Naive thymus-derived CD8-positive, alpha-beta T cell (primary cell): ENCODE results near the gene CYP2A13. TPM values are rescaled to one million over a fixed set of nuclear protein-coding genes. Genes with fewer than 3 reads are reported as not detected.
"Not testable (repeated sequence)": the region's sequence is repeated elsewhere in the genome, so short reads cannot be mapped to it uniquely, and the experiment has no call there.

ENCODE experiments used
- ATAC-seq, 2 donors: fragments of 150-1000 bp; cut with Tn5 transposase in 1 of 2; sonication (Bioruptor Pico), chemical (Tn5 transposase) in 1 of 2; 1 replicate in 1 of 2; 2 replicates in 1 of 2; pipeline ENCODE4 v1.10.0; 2021; ENCODE audit warnings: mild to moderate bottlenecking in 2 of 2, moderate library complexity in 2 of 2
- POLR2A ChIA-PET: fragments of 350-600 bp; sonication (Branson Sonifier 250); formaldehyde crosslinking; loops from one replicate; lab custom pipeline; 2021; ENCODE audit warnings: antibody characterized with exemption; lab: Charles Lee
- DNase-seq, 10 donors: peaks; one replicate each; pipeline versions ENCODE4 v3.0.0 to v3.0.0-alpha.2; 2020 to 2022
- H3K27ac Mint-ChIP-seq, 10 donors: one replicate each; pipeline ENCODE4 v1.8.0; 2020 to 2022; ENCODE audit warnings: mild to moderate bottlenecking in 10 of 10, mixed read lengths in 10 of 10, moderate library complexity in 4 of 10, inconsistent platforms in 1 of 10
- H3K27me3 Mint-ChIP-seq, 5 donors: one replicate each; pipeline ENCODE4 v1.8.0; 2021 to 2022; ENCODE audit warnings: mixed read lengths in 5 of 5
- H3K36me3 Mint-ChIP-seq, 3 donors: one replicate each; pipeline ENCODE4 v1.8.0; 2020 to 2022; ENCODE audit warnings: mixed read lengths in 3 of 3, mild to moderate bottlenecking in 2 of 3, inconsistent platforms in 1 of 3
- H3K4me1 Mint-ChIP-seq, 4 donors: one replicate each; pipeline ENCODE4 v1.8.0; 2021 to 2022; ENCODE audit warnings: mixed read lengths in 4 of 4
- H3K4me3 Mint-ChIP-seq, 10 donors: one replicate each; pipeline ENCODE4 v1.8.0; 2020 to 2022; ENCODE audit warnings: mild to moderate bottlenecking in 10 of 10, mixed read lengths in 10 of 10, moderate library complexity in 6 of 10, inconsistent platforms in 1 of 10
- H3K9me3 Mint-ChIP-seq, 9 donors: one replicate each; pipeline ENCODE4 v1.8.0; 2020 to 2022; ENCODE audit warnings: mixed read lengths in 9 of 9, mild to moderate bottlenecking in 3 of 9, inconsistent platforms in 1 of 9, moderate library complexity in 1 of 9
- polyA plus RNA-seq, 3 donors: library from polyadenylated mRNA; unstranded; fragments of 300-500 nt; fragmentation: Illumina TruSeq; gene quantifications; one replicate each; pipeline ENCODE4 v1.2.3, GENCODE V29; 2021
- total RNA-seq, 8 experiments: library from RNA in 2 of 8; stranded (reverse) in 2 of 8; gene quantifications; one replicate each; pipeline ENCODE4 v1.2.3 and lab custom pipeline; 2021 to 2026

The CYP2A13 gene
- total and polyA plus RNA-seq, 5 experiments from 2014 or later, result not detected

DNA sequence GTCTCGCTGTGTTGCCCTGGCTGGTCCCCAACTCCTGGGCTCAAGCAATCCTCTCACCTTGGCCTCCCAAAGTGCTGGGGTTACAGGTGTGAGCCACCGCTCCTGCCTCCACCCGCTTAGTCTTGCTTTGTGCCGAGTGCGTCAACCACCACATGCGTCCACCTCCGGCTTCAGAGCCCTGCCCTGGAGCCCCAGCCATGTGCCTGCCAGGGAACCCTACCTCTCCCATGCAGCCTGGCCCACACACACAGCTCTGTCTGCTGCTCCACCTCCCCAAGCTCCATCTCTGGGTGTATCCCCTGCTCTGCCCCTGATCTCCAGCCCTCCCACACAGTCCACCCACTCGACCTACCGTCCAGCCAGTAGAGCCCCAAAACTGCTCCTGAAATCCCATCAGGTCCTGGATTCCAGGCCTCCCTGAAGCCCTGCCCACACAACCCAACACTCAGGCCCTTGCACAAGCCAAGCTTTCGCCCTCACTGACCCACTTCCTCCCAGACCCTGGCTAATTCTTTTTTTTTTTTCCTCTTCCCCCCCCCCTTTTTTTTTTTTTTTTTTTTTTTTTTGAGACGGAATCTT, 35.6 kb downstream of the CYP2A13 start:
- POLR2A ChIA-PET, result interaction anchor here (1.0 to 1.2 kb wide), 2 partner anchors 20 to 461 kb away, joined by 3 to 5 read pairs; no protein-coding TSS in a partner anchor

DNA sequence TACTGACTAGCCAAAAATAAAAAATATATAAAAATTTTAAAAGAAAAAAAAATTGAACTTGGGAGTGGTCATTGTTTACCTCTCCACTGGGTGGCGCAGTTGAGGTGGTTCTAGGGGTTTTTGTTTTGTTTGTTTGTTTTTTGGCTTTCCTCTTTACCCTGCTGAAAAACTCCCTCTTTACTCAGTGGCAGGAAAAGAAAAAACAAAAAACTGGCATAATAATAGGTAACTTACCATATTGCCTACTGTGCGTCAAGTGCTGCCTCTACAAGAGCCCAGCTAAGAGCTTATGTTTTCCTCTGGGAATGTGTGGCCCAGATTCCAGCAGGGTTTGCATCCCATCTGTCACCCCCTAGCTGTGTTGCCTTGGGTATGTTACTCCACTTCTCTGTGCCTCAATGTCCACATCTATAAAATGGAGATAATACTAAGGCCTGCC, 38.5 kb downstream of the CYP2A13 start:
- DNase-seq, result peak; percentile 28 to 70 (median 55)
- H3K27ac Mint-ChIP-seq, result peak overlapping the region in 7 of 10 donors; percentile 25 to 97 (median 87)
- not testable (repeated sequence) for H3K36me3 Mint-ChIP-seq, H3K4me3 Mint-ChIP-seq, H3K9me3 Mint-ChIP-seq, ATAC-seq, H3K27me3 Mint-ChIP-seq
- POLR2A ChIA-PET, result interaction anchor here (0.6 kb wide), 1 partner anchor 463 kb away, joined by 3 read pairs; no protein-coding TSS in a partner anchor
- H3K4me1 Mint-ChIP-seq, result peaks cover 22 to 31% (median 29%) of the 10 kb centered on the region in 4 donors

More for the DNA sequence above, 35.6 kb downstream of the CYP2A13 start:
- DNase-seq (no peak), ATAC-seq (no peak)
- peak overlapping the region in 8 of 10 donors; percentile 67 to 97 (median 90) for H3K27ac Mint-ChIP-seq
- H3K4me1 Mint-ChIP-seq, result peaks cover 31 to 50% (median 46%) of the 10 kb centered on the region in 4 donors
- H3K36me3 Mint-ChIP-seq, result no peaks in the 10 kb centered on the region
- no peaks in the 10 kb centered on the region for H3K27me3 Mint-ChIP-seq
- no peak overlapping the region for H3K4me3 Mint-ChIP-seq
- H3K9me3 Mint-ChIP-seq, result no peaks in the 10 kb centered on the region

DNA sequence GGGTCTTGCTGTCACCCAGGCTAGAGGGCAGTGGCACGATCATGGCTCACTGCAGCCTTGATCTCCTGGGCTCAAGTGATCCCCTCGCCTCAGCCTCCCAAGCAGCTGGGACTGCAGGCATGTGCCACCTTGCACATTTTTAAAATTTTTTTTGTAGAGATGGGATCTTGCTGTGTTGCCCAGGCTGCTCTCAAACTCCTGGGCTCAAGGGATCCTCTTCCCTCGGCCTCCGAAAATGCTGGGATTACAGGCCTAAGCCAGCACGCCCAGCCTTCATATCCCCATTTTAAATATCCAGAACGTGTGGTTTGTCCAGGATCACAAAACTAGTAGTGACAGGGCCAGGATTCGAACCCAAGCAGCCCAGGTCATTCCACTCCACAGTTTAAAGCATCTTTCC, 39.1 kb downstream of the CYP2A13 start:
- H3K36me3 Mint-ChIP-seq, ATAC-seq, POLR2A ChIA-PET, H3K9me3 Mint-ChIP-seq, DNase-seq, H3K27me3 Mint-ChIP-seq: not testable (repeated sequence)
- peaks cover 22 to 30% (median 26%) of the 10 kb centered on the region in 4 donors for H3K4me1 Mint-ChIP-seq
- peak overlapping the region in 8 of 10 donors; percentile 38 to 98 (median 95) for H3K27ac Mint-ChIP-seq
- peak overlapping the region in 8 of 10 donors; percentile 67 to 91 (median 82) for H3K4me3 Mint-ChIP-seq

DNA sequence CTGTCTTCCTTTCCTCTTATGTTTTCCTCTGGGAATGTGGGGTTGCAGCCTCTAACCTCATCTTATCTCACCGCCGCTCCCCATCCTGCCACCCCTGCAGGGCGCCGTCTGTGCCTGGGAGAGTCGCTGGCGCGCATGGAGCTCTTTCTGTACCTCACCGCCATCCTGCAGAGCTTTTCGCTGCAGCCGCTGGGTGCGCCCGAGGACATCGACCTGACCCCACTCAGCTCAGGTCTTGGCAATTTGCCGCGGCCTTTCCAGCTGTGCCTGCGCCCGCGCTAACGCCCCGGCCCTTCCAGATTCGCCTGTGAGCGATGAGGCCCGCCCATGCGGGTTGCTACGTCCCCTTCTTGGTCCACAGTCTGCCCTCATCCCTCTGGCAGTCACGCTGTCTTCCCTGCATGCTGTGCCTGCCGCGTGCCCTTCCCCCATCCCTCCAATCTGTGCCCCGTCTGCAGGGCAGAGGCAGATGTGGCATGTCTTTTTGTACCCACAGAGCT, 39.6 kb downstream of the CYP2A13 start:
- POLR2A ChIA-PET, H3K27me3 Mint-ChIP-seq, H3K36me3 Mint-ChIP-seq, H3K9me3 Mint-ChIP-seq: not testable (repeated sequence)
- Mint-ChIP-seq H3K4me3 (peak overlapping the region; percentile 67 to 91 (median 81)), H3K27ac (peak overlapping the region; percentile 16 to 98 (median 92)), H3K4me1 (peaks cover 23 to 28% (median 25%) of the 10 kb centered on the region in 4 donors)
- ATAC-seq, result peak; percentile 93 to 95
- DNase-seq, result peak; percentile 42 to 81 (median 70)

DNA sequence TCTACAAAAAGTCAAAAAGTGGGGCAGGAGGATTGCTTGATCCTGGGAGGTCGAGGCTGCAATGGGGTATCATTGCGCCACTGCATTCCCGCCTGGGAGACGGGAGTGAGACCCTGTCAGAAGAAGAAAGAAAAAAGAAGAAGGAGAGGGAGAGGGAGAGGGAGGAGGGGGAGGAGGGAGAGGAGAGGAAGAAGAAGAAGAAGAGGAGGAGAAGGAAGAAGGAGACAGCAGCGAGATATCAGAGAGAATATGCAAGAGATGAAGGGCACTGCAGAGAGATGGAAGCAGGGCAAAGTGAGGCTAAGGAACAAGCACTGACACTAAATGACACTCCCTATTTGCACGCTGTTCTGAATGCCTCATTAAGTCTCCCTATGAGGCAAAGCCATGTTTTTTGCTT, 40.4 kb downstream of the CYP2A13 start:
- peaks cover 0 to 11% (median 6%) of the 10 kb centered on the region in 5 donors for H3K27me3 Mint-ChIP-seq
- no peaks in the 10 kb centered on the region for H3K36me3 Mint-ChIP-seq
- DNase-seq (no peak), ATAC-seq (no peak)
- H3K27ac Mint-ChIP-seq, result peak overlapping the region in 4 of 10 donors; percentile 40 to 98 (median 68)
- H3K4me1 Mint-ChIP-seq, result peaks cover 22 to 28% (median 24%) of the 10 kb centered on the region in 4 donors
- H3K9me3 Mint-ChIP-seq, result no peaks in the 10 kb centered on the region
- POLR2A ChIA-PET, result no interaction called here
- peak overlapping the region in 1 of 10 donors; percentile 19 for H3K4me3 Mint-ChIP-seq

DNA sequence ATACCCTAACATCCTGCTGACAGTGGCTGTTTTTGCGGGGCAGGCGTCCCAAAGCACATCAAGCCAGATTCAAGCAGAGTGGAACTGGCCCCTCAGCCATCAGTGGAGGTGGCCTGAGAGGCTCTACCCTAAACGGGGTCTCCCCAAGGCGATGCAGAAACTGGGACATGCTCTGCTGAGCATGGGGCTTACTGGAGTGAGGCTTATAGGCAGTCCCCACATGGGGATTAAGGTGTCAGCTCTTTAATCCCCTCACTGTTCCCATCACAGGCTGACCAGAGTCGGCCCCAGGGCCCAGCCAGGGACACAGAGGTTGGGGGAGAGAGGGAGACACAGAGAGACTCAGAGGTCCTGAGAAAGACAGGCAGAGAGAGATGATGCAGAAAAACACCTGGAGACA, 42.9 kb downstream of the CYP2A13 start:
- Mint-ChIP-seq H3K27ac (peak overlapping the region in 6 of 10 donors; percentile 16 to 76 (median 54)), H3K4me1 (peaks cover 24 to 36% (median 33%) of the 10 kb centered on the region in 4 donors), H3K4me3 (no peak overlapping the region), H3K27me3 (peaks cover 0 to 11% (median 6%) of the 10 kb centered on the region in 5 donors), H3K36me3 (no peaks in the 10 kb centered on the region), H3K9me3 (no peaks in the 10 kb centered on the region)
- POLR2A ChIA-PET, result no interaction called here
- DNase-seq (no peak), ATAC-seq (no peak)

DNA sequence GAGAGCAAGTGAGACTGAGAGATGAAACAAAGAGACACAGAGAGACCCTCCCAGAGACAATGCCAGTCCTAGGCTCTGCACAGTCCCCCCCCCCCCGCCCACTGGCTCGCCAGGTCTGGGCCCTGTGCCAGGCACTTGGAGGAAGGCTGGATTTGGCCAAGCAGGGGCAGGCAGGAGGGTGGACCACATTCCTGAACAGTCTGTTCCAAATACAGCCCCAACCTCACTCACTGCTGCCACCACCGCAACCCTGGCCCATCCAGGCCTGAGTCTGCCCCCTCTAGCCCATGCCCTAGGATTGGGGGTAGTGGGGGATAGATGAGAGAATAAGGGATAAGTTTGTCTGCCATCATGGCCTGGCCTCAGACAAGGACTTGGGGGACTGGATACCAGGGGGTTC, 45.0 kb downstream of the CYP2A13 start:
- H3K27me3 Mint-ChIP-seq, result peaks cover 0 to 11% (median 8%) of the 10 kb centered on the region in 5 donors
- H3K4me1 Mint-ChIP-seq, result peaks cover 18 to 32% (median 24%) of the 10 kb centered on the region in 4 donors
- no peaks in the 10 kb centered on the region for H3K36me3 Mint-ChIP-seq
- ATAC-seq (no peak), DNase-seq (no peak)
- H3K9me3 Mint-ChIP-seq, result no peaks in the 10 kb centered on the region
- H3K4me3 Mint-ChIP-seq, result peak overlapping the region in 6 of 10 donors; percentile 1 to 81 (median 44)
- POLR2A ChIA-PET, result no interaction called here
- peak overlapping the region in 5 of 10 donors; percentile 8 to 88 (median 80) for H3K27ac Mint-ChIP-seq

DNA sequence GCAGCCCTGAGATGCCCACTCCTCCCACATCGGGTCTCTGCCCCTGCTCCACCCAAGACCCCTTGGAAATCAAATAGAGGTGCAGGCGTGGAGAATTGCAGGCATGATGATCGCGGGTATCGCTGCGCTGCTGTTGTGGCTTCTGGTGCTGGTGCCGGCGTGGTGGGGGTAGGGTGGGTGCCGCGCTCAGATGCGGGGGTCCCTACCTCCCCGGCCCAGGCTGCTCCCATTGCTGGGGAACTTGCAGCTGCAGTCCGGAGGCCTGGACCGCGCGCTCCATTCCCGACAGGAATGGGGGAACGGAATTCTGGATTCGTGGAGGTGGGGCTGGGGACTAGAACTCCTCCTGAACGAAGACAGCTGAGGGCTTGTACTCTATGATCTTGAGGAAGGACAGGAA, 46.4 kb downstream of the CYP2A13 start:
- Mint-ChIP-seq H3K27me3 (peaks cover 0 to 11% (median 10%) of the 10 kb centered on the region in 5 donors), H3K9me3 (no peaks in the 10 kb centered on the region), H3K27ac (peak overlapping the region in 9 of 10 donors; percentile 53 to 92 (median 72)), H3K4me1 (peaks cover 14 to 27% (median 20%) of the 10 kb centered on the region in 4 donors), H3K36me3 (no peaks in the 10 kb centered on the region), H3K4me3 (peak overlapping the region; percentile 61 to 96 (median 80))
- POLR2A ChIA-PET, result no interaction called here
- no peak for ATAC-seq
- DNase-seq, result no peak

DNA sequence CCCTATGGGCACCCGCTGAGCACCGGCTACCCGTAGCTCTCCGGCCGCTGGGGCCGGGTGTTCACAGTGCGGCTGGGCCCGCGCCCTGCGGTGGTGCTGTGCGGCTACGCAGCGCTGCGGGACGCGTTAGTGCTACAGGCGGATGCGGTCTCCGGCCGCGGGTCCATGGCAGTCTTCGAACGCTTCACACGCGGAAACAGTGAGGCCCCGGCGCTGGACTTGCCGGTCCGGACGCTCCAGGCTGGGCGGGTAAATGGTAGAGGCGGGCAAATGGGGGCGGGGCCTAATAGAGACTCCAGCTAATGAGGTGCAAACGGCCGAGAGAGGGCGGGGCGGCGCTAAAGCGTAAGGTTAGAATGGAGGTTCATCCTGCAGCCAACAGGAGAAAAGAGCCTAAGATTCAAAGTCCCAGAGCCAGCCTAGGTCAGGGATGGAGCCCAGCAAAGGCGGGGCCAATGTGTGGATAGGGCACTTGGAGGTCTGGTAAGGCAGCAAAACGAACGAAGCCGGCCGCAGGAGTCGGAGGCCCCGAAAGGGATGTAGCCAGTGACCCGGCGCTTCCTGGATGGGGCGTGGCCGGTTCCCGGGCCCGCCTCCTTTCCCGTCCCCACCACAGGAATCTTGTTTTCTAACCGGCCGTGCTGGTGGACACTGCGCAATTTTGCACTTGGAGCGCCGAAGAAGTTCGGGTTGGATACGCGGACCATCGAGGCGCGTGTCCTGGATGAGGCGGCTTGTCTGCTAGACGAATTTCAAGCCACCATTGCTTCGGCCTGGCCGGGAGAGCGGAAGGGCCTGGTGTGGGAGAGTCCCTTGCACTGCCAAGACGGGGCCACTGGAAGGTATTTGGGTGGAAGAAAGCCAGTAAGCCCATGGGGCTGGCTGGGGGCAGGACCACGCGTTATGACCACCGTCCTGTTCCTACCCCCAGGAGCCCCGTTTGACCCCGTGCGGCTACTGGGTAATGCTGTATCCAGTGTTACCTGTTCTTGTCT, 47.4 kb downstream of the CYP2A13 start:
- peaks cover 14 to 27% (median 20%) of the 10 kb centered on the region in 4 donors for H3K4me1 Mint-ChIP-seq
- H3K4me3 Mint-ChIP-seq, result peak overlapping the region; percentile 81 to 96 (median 91)
- POLR2A ChIA-PET, result interaction anchor here (0.6 kb wide), 2 partner anchors 15 kb away, joined by 3 to 6 read pairs; no protein-coding TSS in a partner anchor
- peaks cover 0 to 11% (median 10%) of the 10 kb centered on the region in 5 donors for H3K27me3 Mint-ChIP-seq
- peak overlapping the region in 8 of 10 donors; percentile 88 to 97 (median 92) for H3K27ac Mint-ChIP-seq
- H3K9me3 Mint-ChIP-seq, H3K36me3 Mint-ChIP-seq: not testable (repeated sequence)
- ATAC-seq (peak; percentile 90), DNase-seq (peak in 6 of 10 donors; percentile 11 to 44 (median 38))

DNA sequence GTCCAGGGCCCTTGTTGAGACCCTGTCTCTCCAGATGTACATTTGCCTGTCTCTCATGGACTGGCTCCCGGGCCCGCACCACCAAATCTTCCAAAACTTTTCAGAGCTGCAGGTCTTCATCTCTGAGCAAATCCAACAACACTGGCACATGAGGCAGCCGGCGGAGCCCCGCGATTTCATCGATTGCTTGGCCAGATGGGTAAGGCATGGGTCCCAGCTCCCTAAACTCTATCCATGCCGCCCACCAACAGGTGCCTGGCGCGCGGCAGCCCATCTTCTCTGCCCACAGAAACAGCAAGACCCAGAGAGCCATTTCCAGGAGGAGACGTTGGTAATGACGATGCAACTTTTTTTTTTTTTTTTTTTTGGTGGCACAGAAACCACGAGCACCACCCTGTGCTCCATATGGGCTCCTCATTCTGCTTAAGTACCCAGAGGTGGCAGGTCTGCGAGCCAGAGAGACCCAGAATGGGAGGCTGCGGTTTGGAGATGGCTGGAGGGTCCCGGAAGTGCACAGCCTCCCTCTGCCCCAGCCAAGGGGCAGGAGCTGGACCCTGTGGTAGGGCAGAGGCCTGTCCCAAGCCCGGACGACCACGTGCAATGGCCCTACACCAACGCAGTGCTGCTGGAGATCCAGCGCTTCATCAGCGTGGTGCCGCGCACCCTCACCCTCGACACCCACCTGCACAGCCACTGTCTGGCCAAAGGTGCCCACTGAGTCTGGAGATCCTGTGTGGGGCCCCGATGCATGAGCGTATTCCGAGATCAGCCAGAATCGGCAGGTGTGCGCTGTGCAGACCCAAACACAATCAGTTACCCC, 48.6 kb downstream of the CYP2A13 start:
- Mint-ChIP-seq H3K27ac (peak overlapping the region in 8 of 10 donors; percentile 8 to 94 (median 81)), H3K36me3 (no peaks in the 10 kb centered on the region), H3K4me3 (peak overlapping the region; percentile 60 to 96 (median 87)), H3K9me3 (no peaks in the 10 kb centered on the region), H3K4me1 (peaks cover 14 to 27% (median 19%) of the 10 kb centered on the region in 4 donors), H3K27me3 (peaks cover 0 to 11% (median 6%) of the 10 kb centered on the region in 5 donors)
- ATAC-seq (no peak), DNase-seq (no peak)
- POLR2A ChIA-PET, result interaction anchor here (0.6 to 0.7 kb wide), 2 partner anchors 16 to 412 kb away, joined by 3 to 6 read pairs; no protein-coding TSS in a partner anchor

- no peaks in the 10 kb centered on the region for H3K36me3 Mint-ChIP-seq
- H3K4me1 Mint-ChIP-seq, result peaks cover 0 to 2% (median 0%) of the 10 kb centered on the region in 4 donors
- DNase-seq, result peak; percentile 73 to 94 (median 84)
- peak; percentile 98 to 99 for ATAC-seq
- peaks cover 0 to 2% (median 0%) of the 10 kb centered on the region in 9 donors for H3K9me3 Mint-ChIP-seq
- POLR2A ChIA-PET, result interaction anchor here (0.7 to 1.5 kb wide), 3 partner anchors 21 to 481 kb away, joined by 4 to 5 read pairs (median 4); no protein-coding TSS in a partner anchor
- H3K27me3 Mint-ChIP-seq, result peaks cover 5 to 21% (median 10%) of the 10 kb centered on the region in 5 donors
- H3K4me3 Mint-ChIP-seq, result no peak overlapping the region
- H3K27ac Mint-ChIP-seq, result peak overlapping the region in 6 of 10 donors; percentile 10 to 87 (median 73)
These were observed 56.2 kb downstream of the CYP2A13 start for GRCh38 chr19:41144403-41144802.
